Central memory CD8-positive, alpha-beta T cell (primary cell): ENCODE data around the gene CD7.
A peak's percentile ranks its signal among the peaks of the same experiment; 100 is the strongest.
"Not testable (repeated sequence)": the region's sequence is repeated elsewhere in the genome, so short reads cannot be mapped to it uniquely, and the experiment has no call there.

Experiments
- ATAC-seq: fragments of 150-1000 bp; cut with Tn5 transposase; replicated peaks from 2 replicates; pipeline ENCODE4 v1.10.0; 2022; ENCODE audit warnings: mild to moderate bottlenecking, moderate FRiP score, moderate number of reproducible peaks; ENCODE audit not compliant: poor library complexity, severe bottlenecking; ENCODE audit errors: extremely low read depth
- DNase-seq, 2 donors: peaks; one replicate each; pipeline ENCODE4 v3.0.0; 2021; ENCODE audit warnings: low spot score in 2 of 2
- H3K27ac Mint-ChIP-seq: one replicate; pipeline ENCODE4 v1.8.0; 2022; ENCODE audit warnings: low read depth, mild to moderate bottlenecking, moderate library complexity, mixed read lengths
- H3K27me3 Mint-ChIP-seq: one replicate; pipeline ENCODE4 v1.8.0; 2022; ENCODE audit warnings: mixed read lengths
- H3K36me3 Mint-ChIP-seq: one replicate; pipeline ENCODE4 v1.8.0; 2022; ENCODE audit warnings: mild to moderate bottlenecking, moderate library complexity, mixed read lengths; ENCODE audit not compliant: insufficient read depth
- H3K4me1 Mint-ChIP-seq: one replicate; pipeline ENCODE4 v1.8.0; 2022; ENCODE audit warnings: mixed read lengths
- H3K4me3 Mint-ChIP-seq: one replicate; pipeline ENCODE4 v1.8.0; 2022; ENCODE audit warnings: mild to moderate bottlenecking, moderate library complexity, mixed read lengths
- H3K9me3 Mint-ChIP-seq: one replicate; pipeline ENCODE4 v1.8.0; 2022; ENCODE audit warnings: mixed read lengths

CD7 gene

DNA sequence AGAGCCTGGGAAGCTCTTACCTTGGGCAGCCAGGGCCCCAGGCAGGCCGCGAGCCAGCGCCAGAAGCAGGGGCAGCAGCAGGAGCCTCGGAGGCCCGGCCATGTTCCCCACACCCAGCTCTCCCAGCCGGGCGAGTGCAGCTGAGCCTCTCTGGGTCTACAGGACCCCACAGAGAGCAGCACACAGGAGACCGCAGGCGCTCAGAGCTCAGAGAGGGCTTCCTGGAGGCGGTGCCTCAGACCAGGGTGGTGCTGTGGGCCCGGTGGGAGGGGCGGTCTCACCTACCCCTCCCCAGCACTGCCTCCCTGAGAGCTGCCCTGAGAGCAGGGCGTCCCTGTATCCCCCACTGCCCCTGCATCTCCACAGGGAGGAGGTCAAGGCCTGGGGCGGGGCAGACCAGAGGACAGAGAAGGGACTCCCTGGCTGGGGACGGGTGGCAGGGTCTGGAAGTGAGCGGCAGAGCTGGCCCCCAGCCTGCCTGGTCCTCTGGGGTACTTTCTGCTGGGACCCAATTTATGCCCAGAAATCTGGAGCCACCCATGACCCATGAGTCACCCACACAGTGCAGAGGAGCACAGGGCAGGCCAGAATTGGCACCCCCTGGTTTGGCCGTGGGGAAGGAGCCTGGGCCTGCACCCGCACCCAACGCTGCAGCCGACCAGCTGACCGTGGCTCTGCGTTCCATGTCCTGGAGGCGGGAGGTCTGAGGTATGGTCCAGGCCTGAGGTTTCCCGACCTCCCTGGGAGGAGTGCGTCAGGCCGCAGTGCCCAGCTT, at the start of gene CD7:
TSS of gene CD7 (minus strand) at position 215 of the 775 bp plus-strand sequence. CDS start at position 102, 113 bp downstream.
- DNase-seq, result peak in 1 of 2 donors; percentile 48
- Mint-ChIP-seq H3K36me3 (peaks cover 31% of the 10 kb centered on the region), H3K9me3 (no peaks in the 10 kb centered on the region), H3K4me3 (peak within 1 kb of the TSS; percentile 96), H3K4me1 (peaks cover 14% of the 10 kb centered on the region), H3K27ac (no peak within 1 kb of the TSS), H3K27me3 (no peaks in the 10 kb centered on the region)
- ATAC-seq, result peak; percentile 73

DNA sequence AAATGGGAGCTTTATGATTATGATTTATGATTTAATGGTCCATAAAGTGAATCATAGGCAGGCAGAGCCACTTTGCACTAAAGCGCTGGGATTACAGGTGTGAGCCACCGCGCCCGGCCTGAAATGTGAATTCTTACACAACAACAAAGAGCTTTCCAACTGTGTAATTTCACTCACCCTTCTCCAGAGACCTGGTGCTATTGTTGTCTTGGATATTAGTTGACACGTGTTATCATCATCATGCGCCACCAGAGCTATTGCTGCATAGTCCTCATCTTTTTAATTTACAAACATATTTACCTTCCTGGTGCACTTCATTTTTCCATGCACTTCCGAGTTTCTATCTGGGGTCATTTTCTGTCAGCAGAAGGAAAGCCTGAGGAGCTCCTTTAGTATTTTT, 49.3 kb upstream of the CD7 start:
- peaks cover 7% of the 10 kb centered on the region for H3K4me1 Mint-ChIP-seq
- H3K4me3 Mint-ChIP-seq, result no peak overlapping the region
- no peak overlapping the region for H3K27ac Mint-ChIP-seq
- DNase-seq, result no peak
- no peak for ATAC-seq
- no peaks in the 10 kb centered on the region for H3K36me3 Mint-ChIP-seq
- H3K27me3 Mint-ChIP-seq, result peaks cover 46% of the 10 kb centered on the region
- H3K9me3 Mint-ChIP-seq, result no peaks in the 10 kb centered on the region

DNA sequence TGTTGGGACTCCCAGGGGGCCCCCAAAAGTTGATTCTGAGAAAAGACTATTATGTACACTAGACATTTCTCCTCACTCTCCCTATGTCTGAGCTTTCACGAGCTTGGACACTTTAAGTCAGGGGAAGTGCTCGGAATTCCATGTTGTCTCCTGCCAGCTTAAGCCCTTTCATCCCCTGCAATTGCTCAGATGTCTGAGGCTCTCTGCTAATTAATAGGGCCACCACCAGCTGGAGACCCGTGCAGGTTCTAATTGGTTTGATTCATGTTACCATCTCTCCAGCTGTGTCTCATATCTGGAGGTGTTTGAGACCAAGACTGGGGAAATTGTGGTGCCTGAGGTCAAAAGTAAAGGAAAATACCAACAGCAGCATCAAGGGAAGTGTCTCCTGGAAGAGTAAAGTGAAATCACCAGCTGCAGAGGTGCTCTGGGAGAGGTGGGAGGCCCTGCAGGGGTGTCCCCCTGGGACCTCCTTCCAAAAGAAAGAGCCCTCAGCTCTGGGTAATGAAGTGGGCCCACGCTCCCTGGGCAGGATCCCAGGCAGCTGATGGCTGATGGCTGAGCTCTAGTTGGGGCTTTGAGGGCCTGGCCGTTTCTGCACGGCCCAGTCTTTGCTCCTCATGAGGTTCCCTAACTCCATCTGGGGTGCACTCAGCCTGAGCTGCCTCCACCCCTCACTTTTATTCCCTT, 48.3 kb upstream of the CD7 start:
- ATAC-seq (no peak), DNase-seq (no peak)
- H3K4me1 Mint-ChIP-seq, result peaks cover 2% of the 10 kb centered on the region
- no peak overlapping the region for H3K4me3 Mint-ChIP-seq
- no peaks in the 10 kb centered on the region for H3K36me3 Mint-ChIP-seq
- H3K27ac Mint-ChIP-seq, result no peak overlapping the region
- H3K9me3 Mint-ChIP-seq, result no peaks in the 10 kb centered on the region
- H3K27me3 Mint-ChIP-seq, result peaks cover 42% of the 10 kb centered on the region

GRCh38 chr17:82361885-82362633, 44.7 kb upstream of the CD7 start:
- DNase-seq, result no peak
- Mint-ChIP-seq H3K36me3 (no peaks in the 10 kb centered on the region), H3K27ac (peak overlapping the region; percentile 59), H3K4me1 (peaks cover 5% of the 10 kb centered on the region), H3K9me3 (no peaks in the 10 kb centered on the region), H3K4me3 (no peak overlapping the region), H3K27me3 (peaks cover 22% of the 10 kb centered on the region)
- no peak for ATAC-seq

DNA sequence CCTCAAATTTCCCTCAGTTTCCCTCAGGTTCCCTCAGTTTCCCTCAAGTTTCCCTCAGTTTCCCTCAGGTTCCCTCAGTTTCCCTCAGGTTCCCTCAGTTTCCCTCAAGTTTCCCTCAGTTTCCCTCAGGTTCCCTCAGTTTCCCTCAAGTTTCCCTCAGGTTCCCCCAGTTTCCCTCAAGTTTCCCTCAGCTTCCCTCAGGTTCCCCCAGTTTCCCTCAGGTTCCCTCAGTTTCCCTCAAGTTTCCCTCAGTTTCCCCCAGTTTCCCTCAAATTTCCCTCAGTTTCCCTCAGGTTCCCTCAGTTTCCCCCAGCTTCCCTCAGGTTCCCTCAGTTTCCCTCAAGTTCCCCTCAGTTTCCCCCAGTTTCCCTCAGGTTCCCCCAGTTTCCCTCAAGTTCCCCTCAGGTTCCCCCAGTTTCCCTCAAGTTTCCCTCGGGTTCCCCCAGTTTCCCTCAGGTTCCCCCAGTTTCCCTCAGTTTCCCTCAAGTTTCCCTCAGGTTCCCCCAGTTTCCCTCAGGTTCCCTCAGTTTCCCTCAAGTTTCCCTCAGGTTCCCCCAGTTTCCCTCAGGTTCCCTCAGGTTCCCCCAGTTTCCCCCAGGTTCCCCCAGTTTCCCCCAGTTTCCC, 42.2 kb upstream of the CD7 start:
- ATAC-seq, H3K27ac Mint-ChIP-seq, H3K36me3 Mint-ChIP-seq, H3K4me3 Mint-ChIP-seq, H3K9me3 Mint-ChIP-seq, DNase-seq, H3K4me1 Mint-ChIP-seq: not testable (repeated sequence)
- peaks cover 29% of the 10 kb centered on the region for H3K27me3 Mint-ChIP-seq

DNA sequence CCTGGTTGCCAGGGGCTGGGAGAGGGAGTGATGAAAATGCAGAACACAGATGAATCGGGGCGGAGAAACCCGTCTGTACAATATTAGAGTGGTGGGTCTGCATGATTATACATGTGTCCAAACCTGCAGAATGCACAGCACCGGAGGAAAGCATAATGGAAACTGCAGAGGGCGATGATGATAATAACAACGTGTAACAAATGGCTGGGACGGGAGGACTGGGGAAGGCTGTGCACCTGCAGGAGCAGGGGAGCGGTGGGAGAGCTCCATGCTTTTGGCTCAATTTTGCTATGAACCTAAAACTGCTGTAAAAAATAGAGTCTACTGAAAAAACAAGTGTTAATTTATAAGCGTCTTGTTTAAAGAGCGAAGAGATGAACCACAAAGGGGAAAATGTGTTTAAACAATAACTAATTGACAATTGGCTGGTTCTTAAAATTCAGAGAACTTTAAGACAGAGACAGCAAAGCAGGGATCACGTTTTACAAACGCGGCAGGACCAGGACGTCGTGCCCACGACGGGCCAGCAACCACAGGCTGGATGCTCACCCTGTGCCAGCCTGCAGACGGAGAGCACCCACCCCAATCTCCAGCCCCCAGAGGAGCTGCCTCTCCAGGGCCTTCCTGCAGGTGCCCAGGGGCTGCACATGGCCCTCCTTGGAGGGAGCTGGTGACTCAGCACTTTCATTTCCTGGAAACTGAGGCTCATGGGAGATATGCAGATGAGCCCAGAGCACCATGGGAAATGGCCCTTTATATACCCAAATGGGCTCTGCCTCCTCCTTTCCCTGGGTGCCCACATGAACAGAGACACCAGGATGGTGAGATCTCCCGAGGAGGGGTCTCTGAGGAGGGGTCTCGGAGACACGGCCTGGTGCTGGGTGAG, 41.3 kb upstream of the CD7 start, which contains the start of gene TEX19:
TSS of gene TEX19 (plus strand) at position 783 of the 886 bp plus-strand sequence. CDS start 2,904 bp downstream, outside the sequence.
- no peak within 1 kb of the TSS for H3K27ac Mint-ChIP-seq

DNA sequence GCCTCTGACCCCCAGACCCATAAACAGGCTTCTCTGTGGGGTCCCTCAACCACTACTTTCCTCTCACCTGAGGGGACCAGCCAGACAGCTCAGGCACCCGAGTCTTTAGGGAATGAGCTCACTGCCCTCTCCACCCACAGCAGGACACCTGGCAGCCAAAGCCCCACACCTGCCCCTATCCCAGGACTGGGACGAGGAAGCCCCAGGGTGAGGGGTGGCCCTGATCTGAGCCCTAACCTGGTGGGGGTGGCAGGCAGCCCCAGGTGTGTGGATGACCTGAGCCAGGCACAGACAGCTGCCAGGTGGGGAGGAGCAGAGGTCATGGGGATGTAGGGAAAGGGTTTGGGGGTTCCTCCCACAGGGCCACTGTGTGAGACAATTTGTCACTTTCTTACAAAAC, 40.0 kb upstream of the CD7 start:
- Mint-ChIP-seq H3K4me1 (peaks cover 5% of the 10 kb centered on the region), H3K36me3 (no peaks in the 10 kb centered on the region), H3K4me3 (no peak overlapping the region), H3K27ac (no peak overlapping the region), H3K27me3 (peaks cover 31% of the 10 kb centered on the region), H3K9me3 (no peaks in the 10 kb centered on the region)
- no peak for ATAC-seq
- no peak for DNase-seq

More for the DNA sequence above, 41.3 kb upstream of the CD7 start, which contains the start of gene TEX19:
- no peak within 1 kb of the TSS for H3K4me3 Mint-ChIP-seq
- peak; percentile 40 for ATAC-seq
- H3K4me1 Mint-ChIP-seq, result peaks cover 5% of the 10 kb centered on the region
- H3K9me3 Mint-ChIP-seq, result no peaks in the 10 kb centered on the region
- H3K27me3 Mint-ChIP-seq, result peaks cover 31% of the 10 kb centered on the region
- no peak for DNase-seq
- H3K36me3 Mint-ChIP-seq, result no peaks in the 10 kb centered on the region

- Mint-ChIP-seq H3K9me3 (no peaks in the 10 kb centered on the region), H3K36me3 (peaks cover 3% of the 10 kb centered on the region), H3K4me1 (peaks cover 5% of the 10 kb centered on the region), H3K4me3 (no peak overlapping the region), H3K27ac (no peak overlapping the region), H3K27me3 (peaks cover 28% of the 10 kb centered on the region)
- ATAC-seq (no peak), DNase-seq (no peak)
Measured at GRCh38 chr17:82356845-82357355, 39.5 kb upstream of the CD7 start.

- Mint-ChIP-seq H3K27me3 (peaks cover 24% of the 10 kb centered on the region), H3K4me1 (peaks cover 5% of the 10 kb centered on the region), H3K27ac (no peak overlapping the region), H3K4me3 (no peak overlapping the region), H3K36me3 (peaks cover 4% of the 10 kb centered on the region), H3K9me3 (no peaks in the 10 kb centered on the region)
- ATAC-seq (no peak), DNase-seq (no peak)
Measured at GRCh38 chr17:82355770-82356427, 38.5 kb upstream of the CD7 start.

DNA sequence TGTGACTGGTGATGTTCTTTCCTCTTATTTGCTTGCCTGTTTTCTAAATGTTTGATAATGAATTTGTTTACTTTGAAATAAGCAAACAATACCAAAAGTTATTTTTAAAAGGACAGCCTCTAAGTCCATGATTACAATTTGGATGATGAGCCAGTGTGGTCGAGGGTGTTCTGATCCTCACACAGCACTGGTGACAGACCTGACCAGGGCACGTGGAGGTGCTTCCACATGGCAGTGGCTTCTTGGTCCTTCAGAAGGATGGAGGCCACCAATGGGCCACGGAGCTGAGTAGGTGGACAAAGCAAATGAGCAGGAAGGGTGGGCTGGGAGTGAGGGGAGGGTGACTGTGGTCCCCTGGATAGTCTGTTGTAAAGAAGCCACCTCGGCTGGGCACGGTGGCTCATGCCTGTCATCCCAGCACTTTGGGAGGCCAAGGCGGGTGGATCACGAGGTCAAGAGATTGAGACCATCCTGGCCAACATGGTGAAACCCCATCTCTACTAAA, 37.4 kb upstream of the CD7 start:
- no peak overlapping the region for H3K27ac Mint-ChIP-seq
- ATAC-seq, result no peak
- H3K9me3 Mint-ChIP-seq, result no peaks in the 10 kb centered on the region
- H3K4me1 Mint-ChIP-seq, result peaks cover 5% of the 10 kb centered on the region
- no peak for DNase-seq
- peaks cover 4% of the 10 kb centered on the region for H3K36me3 Mint-ChIP-seq
- peaks cover 24% of the 10 kb centered on the region for H3K27me3 Mint-ChIP-seq
- no peak overlapping the region for H3K4me3 Mint-ChIP-seq

GRCh38 chr17:82353484-82353883, 36.1 kb upstream of the CD7 start:
- H3K9me3 Mint-ChIP-seq, result no peaks in the 10 kb centered on the region
- H3K4me1 Mint-ChIP-seq, result peaks cover 4% of the 10 kb centered on the region
- no peak for ATAC-seq
- H3K27me3 Mint-ChIP-seq, result peaks cover 31% of the 10 kb centered on the region
- H3K4me3 Mint-ChIP-seq, result no peak overlapping the region
- peaks cover 4% of the 10 kb centered on the region for H3K36me3 Mint-ChIP-seq
- no peak for DNase-seq
- H3K27ac Mint-ChIP-seq, result no peak overlapping the region
